ENCODE measurements around the gene EFTUD2.
"Not testable (repeated sequence)": the region's sequence is repeated elsewhere in the genome, so short reads cannot be mapped to it uniquely, and the experiment has no call there.

EFTUD2 gene

DNA sequence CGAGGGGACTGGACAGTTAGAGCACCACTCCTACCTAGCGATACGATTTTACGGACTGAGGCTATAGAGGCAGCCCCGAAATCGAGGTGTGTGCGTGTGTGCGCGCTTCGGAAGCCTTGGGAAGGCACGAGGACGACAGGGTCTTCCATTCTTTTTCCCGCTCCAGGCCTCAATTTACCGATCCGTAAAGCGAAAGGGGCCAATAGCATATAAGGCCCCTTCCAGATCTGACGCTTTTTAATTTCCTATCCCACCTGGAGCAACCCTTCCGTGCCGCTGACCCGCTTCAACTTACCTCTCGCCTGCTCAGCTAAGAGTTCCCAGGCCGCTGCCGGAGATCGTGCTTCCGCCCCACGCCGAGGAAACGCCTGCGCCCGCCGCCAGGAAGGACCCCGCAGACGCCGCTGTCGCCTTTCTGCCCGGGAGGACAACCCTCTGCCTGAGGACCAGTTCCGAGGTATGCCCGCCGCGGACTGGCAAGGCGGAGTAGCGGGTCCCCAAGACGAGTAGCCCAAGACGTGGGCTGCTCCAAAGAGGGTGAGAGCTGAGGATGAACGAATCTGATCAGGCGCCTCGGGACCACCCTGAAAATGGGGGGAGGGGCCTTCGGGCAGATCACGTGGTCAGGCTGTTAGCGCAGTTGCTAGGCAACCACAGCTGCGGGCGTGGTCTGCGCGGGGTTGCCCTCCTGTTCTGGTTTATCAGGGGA is at the start of gene EFTUD2:
TSS of gene EFTUD2 (minus strand) at position 372 of the 709 bp plus-strand sequence. CDS start 4,924 bp downstream, outside the sequence.
- peak; percentile 97 for DNase-seq

DNA sequence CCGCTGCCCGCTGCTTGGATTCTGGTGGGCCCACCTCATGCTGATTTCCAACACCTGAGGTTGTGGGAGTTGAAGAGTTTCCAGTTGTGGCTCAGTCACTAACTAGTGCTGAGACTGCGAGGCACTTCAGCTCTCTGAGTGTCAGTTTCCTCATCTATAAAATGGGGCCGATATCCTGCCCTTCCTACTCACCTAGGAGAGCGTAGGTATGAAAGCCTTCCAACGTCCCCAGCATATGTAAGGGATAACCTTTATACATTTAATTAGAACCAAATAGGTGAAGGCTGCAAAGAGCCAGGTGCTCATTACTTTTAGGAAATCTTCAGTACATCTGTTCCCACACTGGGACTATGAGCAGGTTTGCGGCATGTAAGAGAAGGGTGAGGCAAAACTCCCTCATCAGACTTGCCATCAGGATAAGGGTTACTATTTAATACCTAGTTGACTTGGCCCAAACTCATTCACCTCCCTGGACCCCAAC is 49.1 kb upstream of the EFTUD2 start:
- DNase-seq, result no peak

DNA sequence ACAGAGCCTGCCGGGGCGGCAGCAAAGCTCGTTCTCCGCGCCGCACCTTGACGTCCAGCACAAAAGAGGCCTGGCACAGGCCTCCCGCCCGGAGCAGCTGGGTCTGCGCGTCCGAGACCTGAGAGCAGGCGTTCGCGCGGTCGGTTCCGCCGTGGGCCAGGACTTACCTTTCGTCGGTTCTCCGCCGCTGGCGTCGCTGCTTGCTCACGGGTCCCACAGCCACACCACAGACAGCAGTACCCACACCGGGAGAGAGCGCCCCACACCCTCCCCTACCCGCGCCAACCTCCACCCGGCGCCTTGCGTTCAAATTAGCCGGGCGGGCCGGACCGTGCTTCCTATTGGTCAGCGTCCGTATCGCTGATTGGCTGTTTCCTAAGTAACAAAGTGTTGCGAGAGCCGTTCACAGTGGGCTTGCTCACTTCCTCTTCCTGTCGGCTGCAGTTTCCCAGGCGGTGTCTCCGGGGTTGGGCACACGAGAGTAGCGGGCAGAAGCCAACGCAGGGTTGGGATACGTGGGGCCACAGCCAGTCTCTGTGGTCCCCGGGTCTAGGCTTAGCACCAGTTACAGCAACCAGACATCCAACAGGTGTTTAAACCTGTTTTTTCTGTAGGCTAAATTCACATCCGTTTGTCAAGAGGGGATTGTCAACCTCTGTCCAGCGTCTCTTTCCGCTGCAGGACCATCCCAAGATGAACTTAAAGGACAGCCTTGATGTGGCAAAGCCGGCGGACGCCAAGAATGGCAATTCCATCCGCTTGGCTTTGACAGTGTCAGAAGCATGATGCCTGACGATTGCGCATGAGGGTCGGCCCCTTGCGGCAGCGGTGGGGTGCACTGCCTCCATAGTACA is 48.4 kb upstream of the EFTUD2 start, which contains the start of gene KIF18B:
TSS of gene KIF18B (minus strand) at position 313 of the 854 bp plus-strand sequence. CDS start 11,429 bp downstream, outside the sequence.
- peak; percentile 99 for DNase-seq

- DNase-seq, result not testable (repeated sequence)
Measured at GRCh38 chr17:44945652-44946051, 46.4 kb upstream of the EFTUD2 start.

DNA sequence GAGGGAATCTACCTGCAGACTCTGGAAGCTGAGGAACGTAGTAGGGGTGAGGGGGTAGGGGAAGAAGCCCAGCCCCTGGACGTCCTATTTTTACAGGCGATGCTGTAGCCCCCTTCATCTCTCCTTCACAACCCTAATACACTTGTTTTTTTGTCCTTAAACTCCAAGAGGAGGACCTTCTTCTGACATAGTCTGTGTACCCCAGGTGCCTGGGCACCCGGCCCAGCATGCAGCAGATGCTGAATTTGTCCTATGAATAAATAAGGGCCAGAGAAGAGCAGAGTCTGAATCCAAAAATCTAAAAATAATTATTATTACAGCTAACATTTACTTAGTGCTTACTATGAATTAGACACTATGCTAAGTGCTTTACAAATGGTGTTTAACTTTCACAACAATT is 43.2 kb upstream of the EFTUD2 start:
- no peak for DNase-seq

DNA sequence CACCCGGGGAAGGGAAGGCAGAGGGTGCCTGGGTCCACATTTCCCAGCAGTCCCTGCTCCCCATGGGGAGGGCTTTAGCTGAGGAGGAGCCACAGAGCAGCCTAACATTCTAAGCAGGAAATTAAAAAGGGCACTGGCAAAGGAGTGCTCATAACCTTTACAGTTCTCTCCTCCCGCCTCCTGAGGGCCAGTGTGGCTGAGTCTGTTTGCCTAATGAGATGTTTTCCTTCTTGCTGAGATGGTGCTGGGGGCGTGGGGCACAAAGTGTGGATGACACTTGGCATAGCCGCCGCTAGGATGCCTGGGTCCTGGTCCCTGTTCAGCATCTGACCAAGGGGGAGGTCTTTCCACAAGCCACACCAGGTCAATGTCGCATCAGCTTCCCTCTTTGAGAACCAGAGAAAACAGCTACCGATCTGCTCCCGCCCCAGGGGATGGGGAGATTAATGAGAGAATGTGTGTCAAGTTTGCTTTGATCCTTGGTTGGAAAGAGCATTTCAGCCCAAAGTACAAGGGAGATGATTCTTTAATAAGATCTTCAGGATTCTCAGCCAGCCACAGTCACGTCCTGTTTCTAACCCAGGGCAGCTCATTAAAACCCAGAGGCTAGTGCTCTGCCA is 42.6 kb upstream of the EFTUD2 start:
- no peak for DNase-seq

DNA sequence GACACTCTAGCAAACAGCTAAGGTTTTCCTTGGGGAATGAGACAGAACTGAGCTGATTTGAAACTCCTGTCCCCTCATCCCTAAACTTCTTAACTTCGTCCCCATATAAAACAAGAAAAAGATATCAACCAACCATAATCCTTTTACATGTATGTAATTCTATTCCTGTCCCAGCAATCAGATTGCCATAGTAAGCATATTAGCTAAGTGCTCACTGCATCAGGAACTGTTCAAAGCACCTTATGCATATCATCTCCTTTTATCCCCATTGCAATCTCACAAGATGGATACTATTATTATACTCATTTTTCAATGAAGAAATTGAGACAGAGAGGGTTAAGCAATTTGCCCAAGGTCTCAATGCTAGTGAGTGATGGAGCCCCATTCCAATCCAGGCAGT is 41.5 kb upstream of the EFTUD2 start:
- DNase-seq, result no peak

DNA sequence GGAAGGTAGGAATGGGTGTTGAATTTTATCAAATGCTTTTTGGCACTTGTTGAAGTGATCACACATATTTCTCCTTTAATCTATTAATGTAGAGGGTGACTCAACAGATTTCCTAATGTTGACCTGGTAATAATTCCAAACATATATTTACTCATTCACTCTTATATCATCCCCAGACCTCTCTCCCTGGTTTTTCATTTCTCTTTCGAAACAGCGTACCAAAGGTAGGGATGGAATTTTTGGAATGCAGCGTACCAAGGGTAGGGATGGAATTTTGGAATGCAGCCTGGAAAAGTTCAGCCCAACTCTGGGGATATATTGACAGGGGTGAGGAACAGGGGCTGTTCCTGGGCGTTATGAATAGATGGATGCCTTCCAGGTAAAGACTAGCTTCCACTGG is 41.1 kb upstream of the EFTUD2 start:
- no peak for DNase-seq

- DNase-seq, result no peak
Measured at GRCh38 chr17:44935116-44935515, 35.9 kb upstream of the EFTUD2 start.

DNA sequence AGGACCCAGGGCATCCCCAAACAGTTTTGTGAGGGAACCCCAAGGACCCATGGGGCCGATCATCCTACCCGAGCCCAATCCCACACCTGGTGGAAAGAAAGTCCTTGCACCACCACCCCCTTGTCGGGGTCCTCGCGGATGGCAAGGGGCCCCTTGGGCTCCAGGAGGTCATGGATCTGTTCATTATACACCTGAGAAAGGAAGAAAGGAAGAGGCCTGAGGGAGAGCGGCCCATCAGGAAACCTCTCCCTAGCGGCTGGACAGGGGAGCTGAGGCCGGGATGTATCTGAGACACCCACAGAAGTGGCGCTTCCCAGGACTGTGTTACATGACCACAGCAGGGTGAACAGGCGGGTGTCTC is 35.5 kb upstream of the EFTUD2 start:
- DNase-seq, result no peak

- DNase-seq, result no peak
Measured at GRCh38 chr17:44933824-44934744, 34.8 kb upstream of the EFTUD2 start.

DNA sequence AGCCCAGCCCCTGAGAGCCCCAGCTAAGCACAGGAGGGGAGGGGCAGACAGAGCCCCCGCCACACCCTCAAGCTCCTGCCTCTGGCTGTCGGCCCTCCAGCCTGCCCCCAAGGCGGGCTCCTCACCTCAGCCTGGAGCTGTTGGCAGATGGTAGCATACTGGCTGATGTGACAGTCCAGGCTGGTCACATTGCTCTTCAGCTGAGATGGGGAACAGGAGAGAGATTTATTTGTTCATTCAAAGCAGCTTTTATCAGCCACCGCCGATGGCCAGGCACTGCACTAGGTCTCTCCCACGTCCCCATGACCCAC is 33.5 kb upstream of the EFTUD2 start:
- no peak for DNase-seq

DNA sequence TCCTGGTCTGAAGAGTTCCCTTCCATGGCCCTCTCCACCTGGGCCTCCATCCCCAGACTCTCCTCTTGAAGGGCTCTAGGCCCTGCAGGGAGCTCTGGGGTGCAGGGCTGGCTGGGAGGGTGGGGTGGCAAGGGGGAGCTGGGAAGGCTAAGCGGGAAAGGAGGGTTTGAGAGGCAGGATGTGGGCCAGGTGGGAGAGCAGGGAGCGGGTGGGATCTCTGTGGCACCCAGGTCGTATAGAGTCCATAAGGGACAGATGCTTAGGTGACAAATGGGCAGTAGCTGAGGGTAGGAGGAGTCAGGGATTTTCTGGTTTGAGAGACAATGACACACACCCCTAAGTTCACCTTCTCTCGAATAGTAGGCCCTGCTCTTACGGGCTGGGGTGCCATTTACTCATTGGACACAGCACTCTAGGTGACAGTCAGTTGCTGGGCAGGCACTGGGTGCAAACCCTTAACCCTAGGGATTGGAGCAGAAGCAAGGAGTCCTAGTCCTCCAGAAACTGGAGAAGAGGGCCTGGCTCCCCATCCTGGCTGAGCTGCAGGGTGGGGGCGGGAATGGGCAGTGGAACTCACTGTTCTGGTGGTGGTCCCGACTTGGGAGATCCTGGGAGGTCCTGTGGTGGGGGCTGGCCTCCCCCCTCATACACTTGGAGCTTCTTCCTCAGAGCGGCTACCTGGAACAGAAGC is 33.0 kb upstream of the EFTUD2 start:
- no peak for DNase-seq

- DNase-seq, result no peak
Measured at GRCh38 chr17:44931376-44931775, 32.1 kb upstream of the EFTUD2 start.

- no peak for DNase-seq
Measured at GRCh38 chr17:44930667-44931066, 31.4 kb upstream of the EFTUD2 start.

- DNase-seq, result no peak
Measured at GRCh38 chr17:44928950-44929720, 29.9 kb upstream of the EFTUD2 start.

DNA sequence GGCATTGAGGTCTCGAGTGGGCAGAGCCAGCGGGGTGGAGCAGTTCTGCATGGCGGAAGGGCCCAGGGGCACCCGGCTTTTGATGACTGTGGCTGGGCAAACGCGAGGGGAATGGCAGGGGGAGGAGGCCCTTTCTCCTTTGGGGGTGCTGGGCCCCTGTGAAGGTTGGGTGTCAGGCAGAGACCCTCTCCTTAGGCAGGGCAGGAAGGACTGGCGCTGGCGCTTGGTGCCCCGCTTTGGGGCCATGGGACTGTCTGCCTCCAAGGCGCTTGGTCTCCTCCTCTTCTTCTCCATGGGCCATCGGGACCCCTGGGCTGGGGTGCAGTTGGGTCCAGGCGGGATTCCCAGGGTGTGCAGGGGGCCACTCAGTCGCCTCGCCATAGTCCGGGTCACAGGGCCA is 28.9 kb upstream of the EFTUD2 start:
- no peak for DNase-seq

DNA sequence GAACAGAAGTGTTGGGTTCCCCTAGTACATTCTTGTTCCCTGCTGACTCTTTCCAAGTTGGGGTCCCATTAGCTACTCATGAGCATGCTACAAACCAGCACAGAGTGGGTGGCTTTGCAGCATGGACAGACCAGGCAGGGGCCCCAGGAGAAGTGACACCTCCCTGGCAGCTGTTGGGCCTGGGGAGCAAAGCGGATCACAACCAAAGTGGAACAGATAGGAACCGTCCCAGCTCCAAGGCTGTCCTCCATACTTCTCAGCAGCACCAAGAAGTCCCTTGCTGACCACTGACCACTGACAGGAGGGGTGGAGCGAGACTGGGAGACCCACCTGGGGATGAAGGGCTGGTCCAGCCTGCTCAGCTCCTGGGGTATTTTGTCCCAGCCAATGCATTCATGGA is 28.5 kb upstream of the EFTUD2 start:
- DNase-seq, result no peak

- DNase-seq, result no peak
Measured at GRCh38 chr17:44926821-44927525, 27.7 kb upstream of the EFTUD2 start.
